NCI-H460 (cell line): Measurements from ENCODE around the gene BIRC2. TPM values are rescaled to one million over a fixed set of nuclear protein-coding genes. Genes with fewer than 3 reads are reported as not detected.

Experiments
- DNase-seq: peaks from one replicate; pipeline ENCODE4 v3.0.0-alpha.2; 2016; ENCODE audit warnings: low read depth; ENCODE audit errors: extremely low read depth
- total RNA-seq: library from RNA; depleted of rRNA; stranded (reverse); fragments of >200 nt; shearing (Covaris generic); gene quantifications from 2 replicates; pipeline ENCODE4 v1.2.3, GENCODE V29; 2014

BIRC2 gene
- total RNA-seq, 1 experiment from 2014 or later, result 51.9 TPM

GRCh38 chr11:102398297-102398696 is 51.3 kb downstream of the BIRC2 start:
- no peak for DNase-seq

GRCh38 chr11:102399189-102399588 is 52.2 kb downstream of the BIRC2 start:
- no peak for DNase-seq

GRCh38 chr11:102400603-102401002 is 53.6 kb downstream of the BIRC2 start:
- DNase-seq, result no peak

DNA sequence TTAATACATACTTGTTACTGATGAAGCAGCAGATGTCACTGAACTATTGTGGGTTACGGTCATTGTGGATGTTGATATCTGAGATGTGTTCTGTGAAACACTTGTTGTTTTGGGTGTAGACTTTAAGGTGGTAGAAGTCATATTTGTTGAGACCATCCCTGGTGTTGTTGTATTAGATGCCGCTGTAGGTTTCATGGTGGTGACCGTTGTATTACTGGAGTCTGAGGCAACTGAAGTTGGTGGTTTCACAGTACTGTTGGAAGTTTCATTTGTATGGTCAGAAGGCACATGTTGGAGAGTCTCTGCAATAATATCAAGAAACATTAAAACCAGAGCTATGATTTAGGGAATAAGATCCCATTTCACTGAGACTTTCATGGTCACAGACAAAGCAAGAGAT is 54.9 kb downstream of the BIRC2 start:
- DNase-seq, result no peak

DNA sequence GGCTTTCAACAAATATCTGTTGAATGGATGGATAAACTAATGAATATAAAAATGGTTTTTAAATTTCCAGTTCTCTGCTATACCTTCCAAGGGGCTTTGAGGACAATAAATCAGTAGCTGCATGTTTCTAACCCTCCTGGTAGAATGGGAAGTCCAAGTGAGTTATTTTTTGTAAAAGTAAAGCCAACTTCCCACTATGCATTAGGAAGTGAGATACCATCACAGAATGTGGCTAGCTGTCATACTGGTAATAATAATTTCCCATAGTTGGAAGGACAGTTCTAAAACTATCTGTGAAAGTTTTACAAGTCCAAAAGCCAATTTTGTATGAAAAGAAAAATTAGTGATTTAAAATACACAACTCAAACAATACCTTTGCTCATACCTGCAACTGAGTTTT is 55.5 kb downstream of the BIRC2 start:
- DNase-seq, result no peak

- DNase-seq, result no peak
Measured at GRCh38 chr11:102405501-102405900, 58.5 kb downstream of the BIRC2 start.

GRCh38 chr11:102406099-102406498 is 59.1 kb downstream of the BIRC2 start:
- DNase-seq, result no peak

GRCh38 chr11:102407901-102408300 is 60.9 kb downstream of the BIRC2 start:
- no peak for DNase-seq

GRCh38 chr11:102408339-102408738 is 61.3 kb downstream of the BIRC2 start:
- DNase-seq, result no peak

GRCh38 chr11:102410382-102410784 is 63.4 kb downstream of the BIRC2 start:
- DNase-seq, result no peak

DNA sequence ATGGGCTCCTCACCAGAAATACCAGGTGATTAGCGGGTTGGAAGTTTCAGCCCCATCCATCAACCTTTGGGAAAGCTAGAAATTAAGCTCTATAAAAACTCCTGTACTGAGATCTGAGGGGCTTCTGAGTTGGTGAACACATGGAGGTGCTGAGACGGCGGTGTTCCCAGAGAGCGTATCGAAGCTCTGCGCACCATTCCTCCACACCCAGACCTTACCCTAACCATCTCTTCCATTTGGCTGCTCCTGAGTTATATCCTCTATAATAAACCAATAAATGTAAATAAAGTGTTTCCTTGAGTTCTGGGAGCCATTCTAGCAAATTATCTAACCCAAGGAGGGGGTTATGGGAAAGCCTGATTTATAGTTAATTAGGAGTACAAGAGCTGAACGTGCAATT is 64.1 kb downstream of the BIRC2 start:
- DNase-seq, result no peak

- DNase-seq, result no peak
Measured at GRCh38 chr11:102413497-102413896, 66.5 kb downstream of the BIRC2 start.

GRCh38 chr11:102414559-102414958 is 67.5 kb downstream of the BIRC2 start:
- no peak for DNase-seq

- no peak for DNase-seq
Measured at GRCh38 chr11:102415304-102415916, 68.4 kb downstream of the BIRC2 start.

DNA sequence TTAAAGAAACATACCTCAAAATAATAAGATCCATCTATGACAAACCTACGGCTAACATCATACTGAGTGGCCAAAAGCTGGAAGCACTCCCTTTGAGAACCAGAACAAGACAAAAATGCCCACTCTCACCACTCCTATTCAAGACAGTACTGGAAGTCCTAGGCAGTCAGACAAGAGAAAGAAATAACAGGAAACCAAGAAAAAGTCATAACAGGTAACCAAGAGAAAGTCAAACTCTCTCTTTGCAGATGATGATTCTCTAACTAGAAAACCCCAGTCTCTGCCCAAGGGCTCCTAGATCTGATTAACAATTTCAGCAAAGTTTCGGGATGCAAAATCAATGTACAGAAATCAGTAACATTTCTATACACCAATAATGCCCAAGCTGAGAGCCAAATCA is 70.0 kb downstream of the BIRC2 start:
- no peak for DNase-seq

- DNase-seq, result no peak
Measured at GRCh38 chr11:102419181-102419580, 72.2 kb downstream of the BIRC2 start.

- DNase-seq, result no peak
Measured at GRCh38 chr11:102420547-102420946, 73.5 kb downstream of the BIRC2 start.

- DNase-seq, result no peak
Measured at GRCh38 chr11:102421261-102421660, 74.2 kb downstream of the BIRC2 start.

GRCh38 chr11:102422817-102423712 is 76.1 kb downstream of the BIRC2 start:
- no peak for DNase-seq

DNA sequence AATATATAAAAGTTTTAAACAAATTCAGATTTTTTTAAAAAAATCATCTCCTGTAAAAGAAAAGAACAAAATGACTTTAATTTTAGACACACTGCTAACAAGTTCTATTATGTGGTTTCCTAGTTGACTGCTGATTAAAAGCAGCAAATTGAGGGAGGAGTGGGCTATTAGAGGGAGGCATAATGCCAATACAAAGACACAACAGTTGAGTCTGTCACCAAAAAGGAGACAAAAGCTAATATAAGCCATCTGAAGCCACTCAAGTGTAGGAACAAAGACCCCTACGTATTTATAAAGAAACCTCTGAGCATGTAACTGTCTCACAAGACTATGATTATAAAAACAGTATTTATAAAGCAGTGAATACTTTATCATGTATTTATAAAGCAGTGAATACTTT is 76.9 kb downstream of the BIRC2 start:
- no peak for DNase-seq

GRCh38 chr11:102426000-102426399 is 79.0 kb downstream of the BIRC2 start:
- no peak for DNase-seq

GRCh38 chr11:102426570-102426969 is 79.6 kb downstream of the BIRC2 start:
- DNase-seq, result no peak
